H9 (cell line): ENCODE data around the gene IRAG1. TPM values are rescaled to one million over a fixed set of nuclear protein-coding genes. Genes with fewer than 3 reads are reported as not detected.

ENCODE experiments used
- DNase-seq: peaks from one replicate; pipeline ENCODE4 v3.0.0-alpha.2; 2017
- H2AFZ ChIP-seq: one replicate; pipeline ENCODE4 v1.6.1; 2013; ENCODE audit warnings: mild to moderate bottlenecking, low read length, control low read depth, moderate library complexity
- H2AK5ac ChIP-seq: 2 replicates; pipeline ENCODE4 v1.6.1; 2013; ENCODE audit warnings: low read length, control low read depth, mixed read lengths; ENCODE audit not compliant: insufficient read length
- H2BK120ac ChIP-seq: one replicate; pipeline ENCODE4 v1.6.1; 2013; ENCODE audit warnings: low read depth, mild to moderate bottlenecking, low read length, control low read depth, inconsistent platforms; ENCODE audit not compliant: poor library complexity, severe bottlenecking
- H2BK12ac ChIP-seq: 2 replicates; pipeline ENCODE4 v1.6.1; 2013; ENCODE audit warnings: low read length, control low read depth, mixed read lengths, low read depth; ENCODE audit not compliant: insufficient read length
- H2BK15ac ChIP-seq: 2 replicates; pipeline ENCODE4 v1.6.1; 2013; ENCODE audit warnings: low read depth, low read length, control low read depth
- H2BK20ac ChIP-seq: one replicate; pipeline ENCODE4 v1.6.1; 2013; ENCODE audit warnings: low read depth, mild to moderate bottlenecking, low read length, control low read depth, inconsistent platforms; ENCODE audit not compliant: poor library complexity, severe bottlenecking
- H2BK5ac ChIP-seq: 2 replicates; pipeline ENCODE4 v1.6.1; 2013; ENCODE audit warnings: low read length, control low read depth, mixed read lengths; ENCODE audit not compliant: insufficient read length
- H3K14ac ChIP-seq: 2 replicates; pipeline ENCODE4 v1.6.1; 2013; ENCODE audit warnings: low read length, control low read depth; ENCODE audit not compliant: insufficient read depth
- H3K18ac ChIP-seq: 2 replicates; pipeline ENCODE4 v1.6.1; 2013; ENCODE audit warnings: low read depth, mild to moderate bottlenecking, mixed read lengths, low read length, control low read depth; ENCODE audit not compliant: insufficient read length
- H3K23ac ChIP-seq: 2 replicates; pipeline ENCODE4 v1.6.1; 2013; ENCODE audit warnings: low read length, control low read depth, mixed read lengths, low read depth; ENCODE audit not compliant: insufficient read length
- H3K23me2 ChIP-seq: 2 replicates; pipeline ENCODE4 v1.6.1; 2013; ENCODE audit warnings: low read depth, mild to moderate bottlenecking, mixed read lengths, low read length, control low read depth; ENCODE audit not compliant: insufficient read length, poor library complexity, severe bottlenecking
- H3K27ac ChIP-seq: 2 replicates; pipeline ENCODE4 v1.5.1; 2013; ENCODE audit warnings: low read length, control low read depth, mixed read lengths, low read depth; ENCODE audit not compliant: insufficient read length
- H3K27me3 ChIP-seq: 2 replicates; pipeline ENCODE4 v1.6.1; 2013; ENCODE audit warnings: low read length, control low read depth, inconsistent platforms; ENCODE audit not compliant: insufficient read depth
- H3K4ac ChIP-seq: 2 replicates; pipeline ENCODE4 v1.6.1; 2013; ENCODE audit warnings: low read depth, mild to moderate bottlenecking, control low read depth, inconsistent platforms, low read length, moderate library complexity
- H3K4me1 ChIP-seq: 2 replicates; pipeline ENCODE4 v1.6.1; 2013; ENCODE audit warnings: low read length, control low read depth, inconsistent platforms; ENCODE audit not compliant: insufficient read depth
- H3K4me2 ChIP-seq: 2 replicates; pipeline ENCODE4 v1.6.1; 2013; ENCODE audit warnings: low read length, control low read depth, mixed read lengths; ENCODE audit not compliant: insufficient read length, insufficient read depth
- H3K56ac ChIP-seq: 2 replicates; pipeline ENCODE4 v1.6.1; 2013; ENCODE audit warnings: low read depth, mild to moderate bottlenecking, mixed read lengths, low read length, control low read depth; ENCODE audit not compliant: insufficient read length
- H3K79me1 ChIP-seq: 2 replicates; pipeline ENCODE4 v1.6.1; 2013; ENCODE audit warnings: low read depth, mild to moderate bottlenecking, moderate library complexity, low read length, control low read depth, inconsistent platforms; ENCODE audit not compliant: insufficient read depth, poor library complexity, severe bottlenecking
- H3K79me2 ChIP-seq: 2 replicates; pipeline ENCODE4 v1.6.1; 2013; ENCODE audit warnings: low read length, control low read depth, inconsistent platforms; ENCODE audit not compliant: insufficient read depth
- H3K9ac ChIP-seq: 2 replicates; pipeline ENCODE4 v1.6.1; 2013; ENCODE audit warnings: low read length, control low read depth, mixed read lengths; ENCODE audit not compliant: insufficient read length; ENCODE audit errors: extremely low read depth
- H3K9me3 ChIP-seq: one replicate; pipeline ENCODE4 v1.6.1; 2013; ENCODE audit warnings: low read depth, low read length, inconsistent platforms; ENCODE audit not compliant: control insufficient read depth
- H3T11ph ChIP-seq: one replicate; pipeline ENCODE4 v1.6.1; 2013; ENCODE audit warnings: mild to moderate bottlenecking, low read length, control low read depth, inconsistent platforms
- H4K20me1 ChIP-seq: one replicate; pipeline ENCODE4 v1.6.1; 2013; ENCODE audit not compliant: control insufficient read depth, insufficient read length, insufficient read depth
- H4K5ac ChIP-seq: 2 replicates; pipeline ENCODE4 v1.6.1; 2013; ENCODE audit warnings: low read depth, mild to moderate bottlenecking, mixed read lengths, low read length, control low read depth; ENCODE audit not compliant: insufficient read length
- H4K8ac ChIP-seq: replicated peaks from 2 replicates; pipeline ENCODE4 v1.6.1; 2013; ENCODE audit warnings: low read length, control low read depth, mixed read lengths, low read depth; ENCODE audit not compliant: insufficient read length
- H4K91ac ChIP-seq: 2 replicates; pipeline ENCODE4 v1.6.1; 2013; ENCODE audit warnings: low read depth, mild to moderate bottlenecking, moderate library complexity, mixed read lengths, low read length, control low read depth; ENCODE audit not compliant: insufficient read length
- H3K27ac Mint-ChIP-seq, 3 experiments: 2 replicates in 2 of 3; 3 replicates in 1 of 3; pipeline ENCODE4 v1.8.0; 2020 to 2021; ENCODE audit warnings: mixed read lengths in 3 of 3, mild to moderate bottlenecking in 1 of 3, moderate library complexity in 1 of 3
- H3K27me3 Mint-ChIP-seq: 2 replicates; pipeline ENCODE4 v1.8.0; 2021; ENCODE audit warnings: low read depth, mild to moderate bottlenecking, moderate library complexity, mixed read lengths
- H3K36me3 Mint-ChIP-seq, 3 experiments: 2 replicates in 2 of 3; 3 replicates in 1 of 3; pipeline ENCODE4 v1.8.0; 2020 to 2021; ENCODE audit warnings: low read depth in 3 of 3, mixed read lengths in 3 of 3; ENCODE audit not compliant: insufficient read depth in 1 of 3
- H3K4me1 Mint-ChIP-seq, 2 experiments: 2 replicates each; pipeline ENCODE4 v1.8.0; 2020; ENCODE audit warnings: mixed read lengths in 2 of 2
- H3K4me3 Mint-ChIP-seq, 2 experiments: 2 replicates in 1 of 2; 3 replicates in 1 of 2; pipeline ENCODE4 v1.8.0; 2020 to 2021; ENCODE audit warnings: mild to moderate bottlenecking in 2 of 2, mixed read lengths in 2 of 2, moderate library complexity in 1 of 2
- H3K9me3 Mint-ChIP-seq, 2 experiments: 2 replicates in 1 of 2; 3 replicates in 1 of 2; pipeline ENCODE4 v1.8.0; 2020; ENCODE audit warnings: mild to moderate bottlenecking in 2 of 2, mixed read lengths in 2 of 2, moderate library complexity in 1 of 2
- CTCF ChIP-seq: fragments of 200-600 bp; sonication (generic); conservative IDR thresholded peaks from 3 replicates; pipeline ENCODE4 v1.8.0; 2021; ENCODE audit warnings: antibody characterized with exemption, mild to moderate bottlenecking
- WGBS: extraction: QIAGEN DNeasy Blood & Tissue Kit; methylation state at CpG from one replicate; pipeline ENCODE4 v1.1.7; 2013; ENCODE audit warnings: missing lambda C conversion rate, low lambda C conversion rate, mixed read lengths; ENCODE audit not compliant: insufficient read length; ENCODE audit errors: extremely low coverage; 5-methylcytosine and 5-hydroxymethylcytosine counted together
- total RNA-seq: library from RNA; stranded (reverse); gene quantifications from 2 replicates; pipeline ENCODE4 v1.2.1, GENCODE V29; 2021

IRAG1 gene
- total RNA-seq, 1 experiment from 2014 or later = 2.4 TPM

DNA sequence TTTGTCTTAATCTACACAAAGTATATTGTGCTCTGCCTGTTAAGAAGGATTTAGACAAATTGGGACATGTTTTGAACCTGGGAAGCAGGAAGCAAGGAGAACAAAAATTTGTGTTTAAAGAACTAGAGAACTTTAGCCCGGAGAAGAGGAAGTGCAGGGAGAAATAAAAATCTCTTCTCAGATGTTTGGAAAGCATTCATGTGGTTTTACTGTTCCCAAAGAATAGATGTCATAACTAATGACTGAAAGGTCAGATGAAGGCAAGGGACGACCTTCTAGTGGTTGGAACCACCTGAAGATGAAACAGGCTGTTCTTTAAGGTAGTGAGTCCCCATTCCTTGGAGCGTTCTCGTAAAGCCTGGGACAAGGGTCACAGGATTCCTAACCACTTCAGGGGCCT lies 38.3 kb downstream of the IRAG1 start:
- TF ChIP-seq CTCF = no peak
- no peaks in the 10 kb centered on the region for H4K20me1 ChIP-seq
- H2BK15ac ChIP-seq = no peak overlapping the region
- H2AK5ac ChIP-seq = no peak overlapping the region
- H3K79me1 ChIP-seq = no peaks in the 10 kb centered on the region
- H3K14ac ChIP-seq = no peak overlapping the region
- H3K4me2 ChIP-seq = no peak overlapping the region
- H2BK12ac ChIP-seq = no peak overlapping the region
- H3T11ph ChIP-seq = no peak overlapping the region
- H4K91ac ChIP-seq = no peak overlapping the region
- no peak overlapping the region for H2BK20ac ChIP-seq
- no peaks in the 10 kb centered on the region for H3K9me3 ChIP-seq
- H3K9ac ChIP-seq = no peak overlapping the region
- no peak overlapping the region for H3K4me3 Mint-ChIP-seq
- no peak overlapping the region for H3K23ac ChIP-seq
- no peak overlapping the region for H2BK120ac ChIP-seq
- no peaks in the 10 kb centered on the region for H3K27me3 Mint-ChIP-seq
- H4K8ac ChIP-seq = no peak overlapping the region
- no peak overlapping the region for H3K4ac ChIP-seq
- H3K27me3 ChIP-seq = no peaks in the 10 kb centered on the region
- H3K79me2 ChIP-seq = no peaks in the 10 kb centered on the region
- no peak overlapping the region for H3K18ac ChIP-seq
- H4K5ac ChIP-seq = no peak overlapping the region
- no peak overlapping the region for H3K27ac Mint-ChIP-seq
- no peaks in the 10 kb centered on the region for H3K23me2 ChIP-seq
- peaks cover 25 to 28% of the 10 kb centered on the region in 2 experiments for H3K4me1 Mint-ChIP-seq
- no peak overlapping the region for H3K56ac ChIP-seq
- H3K27ac ChIP-seq = no peak overlapping the region
- no CpG with 5 or more reads among the region's 4 CpGs for WGBS
- H3K4me1 ChIP-seq = no peaks in the 10 kb centered on the region
- DNase-seq = no peak
- no peak overlapping the region for H2AFZ ChIP-seq
- no peaks in the 10 kb centered on the region for H3K9me3 Mint-ChIP-seq
- H2BK5ac ChIP-seq = no peak overlapping the region
- no peaks in the 10 kb centered on the region; a peak in 1 of 7 replicates for H3K36me3 Mint-ChIP-seq
